ENCODE measurements around the gene GADD45A.
A peak's percentile ranks its signal among the peaks of the same experiment; 100 is the strongest.

The GADD45A gene

DNA sequence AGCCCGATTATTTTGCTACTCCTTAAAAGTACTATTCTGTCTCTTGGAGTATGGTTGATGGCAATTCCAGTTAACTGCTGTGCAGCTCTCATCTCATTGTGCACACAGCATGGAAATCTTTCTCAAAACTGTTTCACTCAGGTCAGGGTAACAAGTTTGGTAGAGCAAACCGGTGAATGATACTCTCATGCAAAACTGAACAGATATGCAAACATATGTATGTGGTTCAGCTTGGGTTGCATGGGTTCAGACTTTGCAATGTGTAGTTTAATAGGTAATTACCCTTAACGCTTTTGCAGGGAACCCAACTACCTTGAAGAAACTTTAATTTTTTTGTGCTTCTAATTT is 2.2 kb downstream of the GADD45A start:
- in situ Hi-C loops (cut with HindIII; ENCODE audit: low pct_ligation_motif_present, low sequenced_read_pairs): loop anchor here (25.0 kb wide), 1 partner anchor 150 kb away; no protein-coding TSS in a partner anchor
- Histone ChIP-seq H3K36me3 (replicated peaks) (peaks cover 34% of the 10 kb centered on the region), H3K27ac (peak overlapping the region; percentile 90), H3K4me3 (ENCODE audit: low read depth, low read length) (peak overlapping the region; percentile 94), H3K27me3 (replicated peaks) (no peaks in the 10 kb centered on the region)
- no peak for DNase-seq
- TF ChIP-seq CTCF (IDR thresholded peaks at IDR 0.05; ENCODE audit: low read depth, low read length, missing control alignments): no peak

GRCh38 chr1:67687649-67688048 is 2.6 kb downstream of the GADD45A start:
- TF ChIP-seq CTCF (IDR thresholded peaks at IDR 0.05; ENCODE audit: low read depth, low read length, missing control alignments): no peak
- Histone ChIP-seq H3K4me3 (ENCODE audit: low read depth, low read length) (peak overlapping the region; percentile 94), H3K27me3 (replicated peaks) (no peaks in the 10 kb centered on the region), H3K27ac (peak overlapping the region; percentile 90), H3K36me3 (replicated peaks) (peaks cover 34% of the 10 kb centered on the region)
- in situ Hi-C loops (cut with HindIII; ENCODE audit: low pct_ligation_motif_present, low sequenced_read_pairs): loop anchor here (25.0 kb wide), 1 partner anchor 150 kb away; no protein-coding TSS in a partner anchor
- peak; percentile 49 for DNase-seq

DNA sequence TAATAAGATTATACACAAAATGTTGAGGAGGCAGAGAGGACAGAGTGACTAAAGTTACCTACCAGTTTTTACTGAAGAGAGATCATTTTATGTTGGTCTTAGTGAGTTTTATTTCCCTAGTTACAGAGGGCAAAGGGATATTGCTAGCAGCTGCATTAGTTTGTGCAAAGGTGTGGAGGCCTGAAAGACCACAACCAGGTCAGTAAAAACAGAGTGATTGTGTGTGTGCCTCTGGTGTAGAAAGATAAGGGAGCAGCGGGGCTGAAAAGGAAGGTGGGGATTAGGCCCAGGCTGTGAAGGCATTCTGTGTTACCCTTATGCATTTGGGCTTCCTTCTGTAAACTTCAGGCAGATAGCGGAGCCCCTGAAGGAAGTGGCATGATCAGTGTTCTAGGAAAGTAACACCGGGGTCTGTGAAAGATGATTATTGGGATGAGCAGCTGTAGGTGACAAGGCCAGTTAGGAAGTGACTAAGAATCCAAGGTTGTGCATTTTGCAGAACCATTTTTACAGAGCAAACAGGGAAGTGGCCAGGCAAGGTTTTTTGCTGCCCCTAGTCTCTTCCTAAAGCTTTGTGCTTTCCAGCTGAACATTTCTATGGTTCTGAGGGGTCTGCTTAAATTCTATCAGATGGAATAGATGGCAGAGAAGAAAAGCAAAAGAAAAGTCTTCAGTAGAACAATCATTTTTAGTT is 3.7 kb downstream of the GADD45A start:
- no peak for TF ChIP-seq CTCF (IDR thresholded peaks at IDR 0.05; ENCODE audit: low read depth, low read length, missing control alignments)
- no peak overlapping the region for H3K4me3 ChIP-seq (ENCODE audit: low read depth, low read length)
- in situ Hi-C loops (cut with HindIII; ENCODE audit: low pct_ligation_motif_present, low sequenced_read_pairs): loop anchor here (25.0 kb wide), 1 partner anchor 151 kb away; no protein-coding TSS in a partner anchor
- H3K36me3 ChIP-seq (replicated peaks): peaks cover 34% of the 10 kb centered on the region
- H3K27me3 ChIP-seq (replicated peaks): no peaks in the 10 kb centered on the region
- peak overlapping the region; percentile 90 for H3K27ac ChIP-seq
- DNase-seq: no peak

GRCh38 chr1:67689267-67690017 is 4.4 kb downstream of the GADD45A start:
- in situ Hi-C loops (cut with HindIII; ENCODE audit: low pct_ligation_motif_present, low sequenced_read_pairs): loop anchor here (25.0 kb wide), 1 partner anchor 152 kb away; no protein-coding TSS in a partner anchor
- no peak for DNase-seq
- Histone ChIP-seq H3K36me3 (replicated peaks) (peaks cover 34% of the 10 kb centered on the region), H3K4me3 (ENCODE audit: low read depth, low read length) (no peak overlapping the region), H3K27me3 (replicated peaks) (no peaks in the 10 kb centered on the region), H3K27ac (peak overlapping the region; percentile 90)
- TF ChIP-seq CTCF (IDR thresholded peaks at IDR 0.05; ENCODE audit: low read depth, low read length, missing control alignments): no peak

- Histone ChIP-seq H3K27ac (no peak overlapping the region), H3K4me3 (ENCODE audit: low read depth, low read length) (no peak overlapping the region), H3K27me3 (replicated peaks) (no peaks in the 10 kb centered on the region), H3K36me3 (replicated peaks) (peaks cover 34% of the 10 kb centered on the region)
- TF ChIP-seq CTCF (IDR thresholded peaks at IDR 0.05; ENCODE audit: low read depth, low read length, missing control alignments): no peak
- in situ Hi-C loops (cut with HindIII; ENCODE audit: low pct_ligation_motif_present, low sequenced_read_pairs): loop anchor here (25.0 kb wide), 1 partner anchor 153 kb away; no protein-coding TSS in a partner anchor
- no peak for DNase-seq
Measured at GRCh38 chr1:67690018-67690363, 5.0 kb downstream of the GADD45A start.

Measured in brain microvascular endothelial cell (primary cell).